ENCODE measurements around the gene TRAPPC10. TPM values are rescaled to one million over a fixed set of nuclear protein-coding genes. Genes with fewer than 3 reads are reported as not detected.

The TRAPPC10 gene
- total and polyA plus RNA-seq, 10 of the 15 experiments (the other 5 are each of a cell fraction or from before 2014, with no cell fraction given) = 1.1 to 39.6 (median 28.2) TPM

DNA sequence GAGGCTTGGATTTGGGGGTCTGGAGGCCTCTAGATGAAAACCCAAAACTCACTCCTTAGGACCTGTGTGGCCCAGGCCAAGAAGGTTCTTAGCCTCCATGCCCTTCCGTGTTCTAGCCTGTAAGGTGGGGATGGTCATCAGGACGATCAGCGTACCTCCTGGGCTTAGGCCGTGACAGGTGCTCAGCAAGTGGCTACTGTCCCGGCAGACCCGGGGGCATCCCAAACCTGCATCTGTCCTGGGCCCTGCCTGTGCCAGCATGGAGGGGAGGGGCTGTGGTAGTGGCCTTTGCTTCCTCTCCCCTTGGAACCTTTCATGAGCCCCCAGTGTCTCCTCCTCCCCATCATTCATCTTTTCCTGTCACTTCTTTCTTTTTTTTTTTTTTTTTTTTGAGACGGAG, 22.7 kb upstream of the TRAPPC10 start:
- FAIRE-seq (no peak), ATAC-seq (no peak), DNase-seq (ENCODE audit: low read depth, low spot score) (no peak)
- Histone ChIP-seq H3K4me3 (no peak overlapping the region), H3K79me2 (ENCODE audit: control insufficient read depth, insufficient read depth, low read length) (no peaks in the 10 kb centered on the region), H2AFZ (ENCODE audit: control insufficient read depth, low read depth, low read length) (no peak overlapping the region), H3K27me3 (replicated peaks in 1 of 2; ENCODE audit: control insufficient read depth in 2 of 2, insufficient read depth in 2 of 2, low read length in 1 of 2) (peaks cover 0 to 1% of the 10 kb centered on the region in 2 experiments; a peak in 1 of 4 replicates), H4K20me1 (ENCODE audit: control insufficient read depth, insufficient read depth) (no peaks in the 10 kb centered on the region), H3K36me3 (ENCODE audit: control insufficient read depth in 2 of 2, insufficient read depth in 2 of 2, low read length in 1 of 2) (no peaks in the 10 kb centered on the region), H3K4me1 (ENCODE audit: control insufficient read depth, insufficient read depth, low read length) (no peaks in the 10 kb centered on the region), H3K27ac (ENCODE audit: control insufficient read depth, insufficient read depth) (no peak overlapping the region), H3K4me2 (ENCODE audit: control insufficient read depth, insufficient read depth) (no peak overlapping the region), H3K9me3 (replicated peaks; ENCODE audit: control insufficient read depth, insufficient read depth, low read length) (no peaks in the 10 kb centered on the region), H3K9ac (ENCODE audit: control insufficient read depth, insufficient read depth, low read length) (no peak overlapping the region)
- ChIA-PET POLR2A (no interaction called here), CTCF (no interaction called here), RAD21 (ENCODE audit: unreplicated experiment) (no interaction called here), SMC1A (ENCODE audit: uncharacterized antibody, unreplicated experiment) (no interaction called here)
- intact Hi-C loops (cut with micrococcal nuclease; ENCODE audit: unreplicated experiment) (no loop called here), in situ Hi-C loops (cut with MboI) (no loop called here)
- no TSS peak for BruUV-seq (replicated peaks)
- 62% methylated on average over 6 of the region's 7 CpGs for WGBS (ENCODE audit: insufficient coverage, insufficient replicate concordance, low lambda C conversion rate, missing lambda C conversion rate)
- TF ChIP-seq, protein P1, sequence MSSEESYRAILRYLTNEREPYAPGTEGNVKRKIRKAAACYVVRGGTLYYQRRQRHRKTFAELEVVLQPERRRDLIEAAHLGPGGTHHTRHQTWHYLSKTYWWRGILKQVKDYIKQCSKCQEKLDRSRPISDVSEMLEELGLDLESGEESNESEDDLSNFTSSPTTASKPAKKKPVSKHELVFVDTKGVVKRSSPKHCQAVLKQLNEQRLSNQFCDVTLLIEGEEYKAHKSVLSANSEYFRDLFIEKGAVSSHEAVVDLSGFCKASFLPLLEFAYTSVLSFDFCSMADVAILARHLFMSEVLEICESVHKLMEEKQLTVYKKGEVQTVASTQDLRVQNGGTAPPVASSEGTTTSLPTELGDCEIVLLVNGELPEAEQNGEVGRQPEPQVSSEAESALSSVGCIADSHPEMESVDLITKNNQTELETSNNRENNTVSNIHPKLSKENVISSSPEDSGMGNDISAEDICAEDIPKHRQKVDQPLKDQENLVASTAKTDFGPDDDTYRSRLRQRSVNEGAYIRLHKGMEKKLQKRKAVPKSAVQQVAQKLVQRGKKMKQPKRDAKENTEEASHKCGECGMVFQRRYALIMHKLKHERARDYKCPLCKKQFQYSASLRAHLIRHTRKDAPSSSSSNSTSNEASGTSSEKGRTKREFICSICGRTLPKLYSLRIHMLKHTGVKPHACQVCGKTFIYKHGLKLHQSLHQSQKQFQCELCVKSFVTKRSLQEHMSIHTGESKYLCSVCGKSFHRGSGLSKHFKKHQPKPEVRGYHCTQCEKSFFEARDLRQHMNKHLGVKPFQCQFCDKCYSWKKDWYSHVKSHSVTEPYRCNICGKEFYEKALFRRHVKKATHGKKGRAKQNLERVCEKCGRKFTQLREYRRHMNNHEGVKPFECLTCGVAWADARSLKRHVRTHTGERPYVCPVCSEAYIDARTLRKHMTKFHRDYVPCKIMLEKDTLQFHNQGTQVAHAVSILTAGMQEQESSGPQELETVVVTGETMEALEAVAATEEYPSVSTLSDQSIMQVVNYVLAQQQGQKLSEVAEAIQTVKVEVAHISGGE (CRISPR knock-in tag; IDR thresholded peaks at IDR 0.05) = no peak
- TF ChIP-seq MXI1 (IDR thresholded peaks at IDR 0.05; ENCODE audit: low read depth, low read length) (no peak), NFYB (IDR thresholded peaks at IDR 0.05; ENCODE audit: insufficient read depth, low read depth, low read length) (no peak), BCL11A (IDR thresholded peaks at IDR 0.05; ENCODE audit: low read depth, low read length) (no peak), IKZF1 (conservative IDR thresholded peaks at IDR 0.05) (no peak), CREB1 (IDR thresholded peaks at IDR 0.05; ENCODE audit: low read depth) (no peak), SUZ12 (IDR thresholded peaks at IDR 0.05; ENCODE audit: unreplicated experiment) (no peak), SP1 (IDR thresholded peaks at IDR 0.05; ENCODE audit: low read depth, low read length) (no peak), MTA2 (IDR thresholded peaks at IDR 0.05; ENCODE audit: low read depth) (no peak), YBX1 (IDR thresholded peaks at IDR 0.05) (no peak), STAT3 (IDR thresholded peaks at IDR 0.05; ENCODE audit: low read depth, low read length) (no peak), CHD4 (IDR thresholded peaks at IDR 0.05) (no peak), PAX8 (IDR thresholded peaks at IDR 0.05) (no peak), DPF2 (IDR thresholded peaks at IDR 0.05) (no peak), GATAD2B (conservative IDR thresholded peaks at IDR 0.05; ENCODE audit: low read depth) (no peak), JUND (IDR thresholded peaks at IDR 0.05; ENCODE audit: low read depth, low read length) (no peak)
- TF ChIP-seq, protein P2, sequence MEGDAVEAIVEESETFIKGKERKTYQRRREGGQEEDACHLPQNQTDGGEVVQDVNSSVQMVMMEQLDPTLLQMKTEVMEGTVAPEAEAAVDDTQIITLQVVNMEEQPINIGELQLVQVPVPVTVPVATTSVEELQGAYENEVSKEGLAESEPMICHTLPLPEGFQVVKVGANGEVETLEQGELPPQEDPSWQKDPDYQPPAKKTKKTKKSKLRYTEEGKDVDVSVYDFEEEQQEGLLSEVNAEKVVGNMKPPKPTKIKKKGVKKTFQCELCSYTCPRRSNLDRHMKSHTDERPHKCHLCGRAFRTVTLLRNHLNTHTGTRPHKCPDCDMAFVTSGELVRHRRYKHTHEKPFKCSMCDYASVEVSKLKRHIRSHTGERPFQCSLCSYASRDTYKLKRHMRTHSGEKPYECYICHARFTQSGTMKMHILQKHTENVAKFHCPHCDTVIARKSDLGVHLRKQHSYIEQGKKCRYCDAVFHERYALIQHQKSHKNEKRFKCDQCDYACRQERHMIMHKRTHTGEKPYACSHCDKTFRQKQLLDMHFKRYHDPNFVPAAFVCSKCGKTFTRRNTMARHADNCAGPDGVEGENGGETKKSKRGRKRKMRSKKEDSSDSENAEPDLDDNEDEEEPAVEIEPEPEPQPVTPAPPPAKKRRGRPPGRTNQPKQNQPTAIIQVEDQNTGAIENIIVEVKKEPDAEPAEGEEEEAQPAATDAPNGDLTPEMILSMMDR (IDR thresholded peaks at IDR 0.05 in 2 of 3, conservative IDR thresholded peaks at IDR 0.05 in 1 of 3; ENCODE audit: control insufficient read depth in 2 of 3, extremely low read depth in 1 of 3, insufficient read depth in 1 of 3, low read depth in 3 of 3, low read length in 3 of 3) = no peak
- TF ChIP-seq, protein P3, sequence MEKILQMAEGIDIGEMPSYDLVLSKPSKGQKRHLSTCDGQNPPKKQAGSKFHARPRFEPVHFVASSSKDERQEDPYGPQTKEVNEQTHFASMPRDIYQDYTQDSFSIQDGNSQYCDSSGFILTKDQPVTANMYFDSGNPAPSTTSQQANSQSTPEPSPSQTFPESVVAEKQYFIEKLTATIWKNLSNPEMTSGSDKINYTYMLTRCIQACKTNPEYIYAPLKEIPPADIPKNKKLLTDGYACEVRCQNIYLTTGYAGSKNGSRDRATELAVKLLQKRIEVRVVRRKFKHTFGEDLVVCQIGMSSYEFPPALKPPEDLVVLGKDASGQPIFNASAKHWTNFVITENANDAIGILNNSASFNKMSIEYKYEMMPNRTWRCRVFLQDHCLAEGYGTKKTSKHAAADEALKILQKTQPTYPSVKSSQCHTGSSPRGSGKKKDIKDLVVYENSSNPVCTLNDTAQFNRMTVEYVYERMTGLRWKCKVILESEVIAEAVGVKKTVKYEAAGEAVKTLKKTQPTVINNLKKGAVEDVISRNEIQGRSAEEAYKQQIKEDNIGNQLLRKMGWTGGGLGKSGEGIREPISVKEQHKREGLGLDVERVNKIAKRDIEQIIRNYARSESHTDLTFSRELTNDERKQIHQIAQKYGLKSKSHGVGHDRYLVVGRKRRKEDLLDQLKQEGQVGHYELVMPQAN (conservative IDR thresholded peaks at IDR 0.05) = no peak

Data from GM12878 (cell line).